NCI-H345 treated with DMSO at 0.1 percent for 48 hours (cell line): ENCODE data around the gene NPAS3.
A peak's percentile ranks its signal among the peaks of the same experiment; 100 is the strongest.

Source experiments
- DNase-seq: peaks from one replicate; lab custom pipeline; 2025; ENCODE audit not compliant: unreplicated experiment; lab: John Stamatoyannopoulos, UW

The NPAS3 gene

DNA sequence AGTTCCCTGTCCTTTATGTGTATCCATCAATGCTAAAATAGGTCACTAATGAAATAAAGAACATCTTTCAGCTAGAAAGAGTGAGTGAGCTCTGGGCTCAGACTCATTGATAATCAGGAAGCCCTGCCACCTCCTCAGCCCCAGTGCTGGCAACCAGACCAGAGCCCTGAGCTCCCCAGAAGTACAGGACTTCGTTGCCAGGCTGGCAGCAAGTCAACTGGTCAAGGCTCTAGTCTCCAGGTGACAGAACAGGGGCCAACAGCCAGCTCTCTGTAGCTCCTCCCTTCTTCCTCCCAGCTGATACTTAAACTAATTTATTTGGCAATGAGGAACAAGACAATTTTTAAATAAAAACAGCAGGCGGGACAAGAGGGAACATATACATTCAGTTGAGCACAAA, 866.9 kb downstream of the NPAS3 start:
- no peak for DNase-seq

DNA sequence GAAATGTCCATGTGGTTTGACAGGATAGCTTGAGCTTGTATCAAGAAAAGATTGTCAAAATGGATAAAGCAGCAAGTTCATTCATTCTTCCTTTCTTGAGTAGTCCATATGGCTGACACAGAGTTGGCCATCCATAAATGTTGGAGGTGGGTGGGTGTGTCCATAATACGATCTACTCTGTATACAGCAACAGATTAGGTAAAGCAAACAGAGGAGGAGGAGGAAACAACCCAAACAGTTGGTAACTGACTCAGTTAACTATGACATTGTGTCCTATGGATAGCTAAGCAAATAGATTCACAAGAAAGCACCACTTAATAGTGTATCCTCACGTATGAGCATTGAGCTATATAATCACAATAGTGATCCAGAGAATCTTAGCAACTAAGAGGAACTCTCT, 868.2 kb downstream of the NPAS3 start:
- DNase-seq: no peak

DNA sequence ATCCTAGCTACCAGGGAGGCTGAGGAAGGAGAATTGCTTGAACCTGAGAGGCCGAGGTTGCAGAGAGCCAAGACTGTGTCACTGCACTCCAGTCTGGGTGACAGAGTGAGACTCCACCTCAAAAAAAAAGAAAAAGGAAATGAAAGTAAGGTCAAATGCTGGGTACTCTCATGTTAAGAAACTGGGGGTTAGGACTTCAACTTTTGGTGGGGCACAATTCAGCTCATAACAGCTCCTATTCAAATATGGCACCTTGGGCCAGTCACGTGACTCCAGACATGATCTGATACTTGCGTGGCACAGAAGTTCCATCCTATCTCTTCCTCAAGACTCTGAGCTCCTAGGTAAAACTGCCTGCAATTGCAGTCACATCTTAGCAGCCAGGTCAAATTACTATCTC, 869.5 kb downstream of the NPAS3 start:
- no peak for DNase-seq

- no peak for DNase-seq
Observed at GRCh38 chr14:33809396-33809981, 870.8 kb downstream of the NPAS3 start.

DNA sequence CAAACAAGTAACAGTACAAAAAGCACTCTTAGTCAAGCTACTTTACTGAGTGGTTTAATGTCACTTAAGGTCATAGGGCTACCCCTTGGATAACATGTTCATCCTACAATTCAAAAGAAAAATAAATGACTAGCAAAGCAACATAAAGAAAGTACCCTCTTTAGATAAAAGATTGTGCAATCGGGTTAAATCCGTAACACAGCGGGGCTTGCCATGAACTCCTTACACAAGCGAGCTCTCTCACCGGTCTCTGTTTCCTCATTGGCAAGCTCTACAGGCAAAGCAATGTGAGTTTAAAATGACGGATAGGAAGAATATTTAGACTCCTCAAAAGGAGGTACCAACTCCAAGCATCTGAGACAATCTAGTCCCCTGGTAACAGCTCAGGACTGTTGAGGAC, 871.6 kb downstream of the NPAS3 start:
- DNase-seq: no peak

DNA sequence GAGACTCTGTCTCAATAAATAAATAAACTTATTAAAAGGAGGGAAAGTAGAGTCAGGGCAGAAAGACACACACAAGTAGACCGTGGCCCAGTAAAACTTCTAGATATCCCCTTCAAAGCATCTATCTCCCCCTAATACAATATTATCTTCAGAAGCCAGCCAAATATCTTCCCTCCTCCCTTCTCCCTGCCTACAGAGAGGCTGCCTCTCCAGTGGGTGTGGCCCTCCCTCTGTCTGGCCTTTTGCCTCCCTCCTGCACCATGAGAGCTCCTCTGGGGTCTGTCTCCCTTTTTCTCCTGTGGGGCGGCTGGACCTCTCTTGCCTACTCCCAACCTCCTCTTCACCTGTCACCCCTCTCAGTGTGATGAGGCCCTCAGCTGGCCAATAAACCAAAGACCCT, 873.0 kb downstream of the NPAS3 start:
- DNase-seq: no peak

- DNase-seq: no peak
Observed at GRCh38 chr14:33812181-33812580, 873.5 kb downstream of the NPAS3 start.

- no peak for DNase-seq
Observed at GRCh38 chr14:33812601-33813000, 873.9 kb downstream of the NPAS3 start.

DNA sequence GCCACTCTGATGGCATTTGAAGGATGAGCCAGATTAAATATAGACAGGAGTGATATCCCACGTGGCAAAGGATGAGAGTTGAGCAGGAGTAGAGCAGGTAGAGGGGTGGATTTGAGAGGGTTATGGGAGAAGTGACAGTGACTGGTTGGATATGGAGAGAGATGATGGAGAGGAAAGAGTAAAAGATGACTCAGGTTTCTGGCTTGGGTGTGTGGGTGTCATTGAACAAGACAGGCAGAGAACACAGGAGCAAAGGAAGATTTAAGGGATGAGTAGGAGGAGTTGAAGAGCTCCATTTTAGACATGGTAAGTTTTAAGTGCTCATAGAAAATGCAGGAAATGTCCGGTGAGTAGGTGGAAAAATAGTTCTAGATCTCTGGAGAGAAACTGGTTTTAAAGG, 875.3 kb downstream of the NPAS3 start:
- no peak for DNase-seq

DNA sequence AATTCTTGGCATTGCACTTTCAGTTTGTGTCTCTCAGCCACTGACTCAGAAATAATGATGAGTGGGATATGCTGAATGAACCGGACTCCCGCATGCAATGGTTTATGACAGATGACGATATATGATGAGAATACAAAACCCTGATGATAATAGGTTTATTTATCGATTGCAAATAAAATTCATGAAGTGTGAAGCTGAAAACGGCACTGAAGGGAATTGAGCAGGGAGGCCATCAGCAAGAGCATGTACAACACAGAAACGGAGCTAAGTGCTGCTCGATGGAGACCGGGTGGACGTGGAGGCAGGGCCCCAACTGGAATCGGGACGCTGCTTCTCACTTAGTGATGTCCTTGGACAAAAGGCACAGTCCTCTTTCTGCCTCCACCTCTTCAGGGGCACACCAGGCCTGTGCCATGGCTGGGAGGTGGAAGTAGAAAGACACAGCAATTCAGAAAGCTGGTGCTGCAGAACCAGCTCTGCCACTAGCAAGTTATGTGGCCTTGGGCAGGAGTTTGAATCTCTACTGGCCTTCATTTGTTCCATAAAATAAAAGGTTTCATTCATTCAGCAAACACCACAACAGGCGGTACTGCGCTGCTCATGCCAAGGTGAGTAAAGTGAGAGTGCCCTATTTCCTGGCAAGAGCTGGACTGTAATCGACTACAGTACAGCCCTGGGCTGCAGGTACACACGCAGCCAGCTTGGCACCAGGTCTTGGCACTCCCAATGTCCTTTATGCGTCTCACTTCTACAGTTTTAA, 895.2 kb downstream of the NPAS3 start:
- DNase-seq: no peak

DNA sequence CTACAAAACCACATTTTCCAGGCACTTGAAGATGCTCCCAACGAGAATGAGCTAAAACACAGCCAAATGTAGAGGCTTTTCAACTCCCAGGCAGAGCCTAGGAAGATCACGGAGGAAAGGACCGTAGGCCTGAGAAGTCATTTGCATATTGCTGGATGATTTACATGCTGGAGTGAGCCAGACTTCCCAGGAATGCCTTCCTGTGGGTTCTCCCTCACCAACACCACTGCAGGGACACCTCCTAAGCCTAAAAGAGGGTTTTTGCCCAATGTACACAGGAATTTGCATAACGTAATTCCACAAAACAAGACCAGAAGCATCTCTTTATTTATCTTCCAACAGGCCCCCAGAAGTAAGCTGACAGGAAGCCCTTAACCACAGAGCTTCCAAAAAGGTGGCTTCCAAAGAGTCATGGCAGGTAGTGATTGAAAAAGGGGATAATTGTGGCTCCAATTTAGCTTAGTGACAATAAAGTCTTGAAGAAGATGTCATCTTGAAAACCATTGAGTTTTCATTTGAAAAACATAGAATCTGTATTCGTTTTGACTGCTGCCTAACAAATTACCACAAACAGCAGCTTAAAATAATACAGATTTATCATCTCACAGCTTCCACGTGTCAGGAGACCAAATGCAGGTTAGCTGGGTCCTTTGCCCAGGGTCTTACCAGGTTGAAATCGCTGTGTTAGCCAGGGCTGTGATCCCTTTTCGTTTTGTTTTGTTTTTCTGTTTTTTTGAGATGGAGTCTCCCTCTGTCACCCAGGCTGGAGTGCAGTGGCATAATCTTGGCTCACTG, 896.0 kb downstream of the NPAS3 start:
- DNase-seq: no peak

DNA sequence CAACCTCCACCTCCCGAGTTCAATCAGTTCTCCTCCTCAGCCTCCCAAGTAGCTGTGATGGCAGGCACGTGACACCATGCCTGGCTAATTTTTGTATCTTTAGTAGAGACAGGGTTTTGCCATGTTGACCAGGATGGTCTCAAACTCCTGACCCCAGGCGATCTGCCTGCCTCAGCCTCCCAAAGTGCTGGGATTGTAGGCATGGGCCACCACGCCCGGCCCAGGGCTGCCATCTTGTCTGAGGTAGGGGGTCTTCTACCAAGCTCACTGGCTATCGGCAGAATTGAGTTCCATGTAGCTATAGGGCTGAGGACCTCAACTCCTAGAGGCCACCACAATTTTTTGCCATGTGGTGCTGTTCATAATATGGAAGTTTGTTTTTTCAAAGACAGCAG, 896.6 kb downstream of the NPAS3 start:
- DNase-seq: no peak

DNA sequence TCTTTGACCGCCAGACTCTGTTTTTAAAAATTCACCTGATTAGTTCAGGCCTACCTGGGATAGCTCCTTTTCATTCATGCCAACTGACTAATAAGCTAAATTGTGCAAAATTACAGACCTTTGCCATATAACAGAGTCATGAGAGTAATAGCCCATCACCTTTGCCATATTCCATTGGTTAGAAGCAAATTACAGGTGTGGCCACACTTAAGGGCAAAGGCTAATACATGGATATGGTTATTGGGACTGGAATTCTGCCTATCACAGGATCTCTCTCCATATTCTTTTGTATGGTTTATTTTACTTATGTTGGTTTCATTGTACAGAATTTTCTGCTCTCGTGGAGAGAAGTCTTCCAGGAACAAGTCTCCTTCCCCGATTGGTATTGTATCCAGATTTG, 897.0 kb downstream of the NPAS3 start:
- no peak for DNase-seq

DNA sequence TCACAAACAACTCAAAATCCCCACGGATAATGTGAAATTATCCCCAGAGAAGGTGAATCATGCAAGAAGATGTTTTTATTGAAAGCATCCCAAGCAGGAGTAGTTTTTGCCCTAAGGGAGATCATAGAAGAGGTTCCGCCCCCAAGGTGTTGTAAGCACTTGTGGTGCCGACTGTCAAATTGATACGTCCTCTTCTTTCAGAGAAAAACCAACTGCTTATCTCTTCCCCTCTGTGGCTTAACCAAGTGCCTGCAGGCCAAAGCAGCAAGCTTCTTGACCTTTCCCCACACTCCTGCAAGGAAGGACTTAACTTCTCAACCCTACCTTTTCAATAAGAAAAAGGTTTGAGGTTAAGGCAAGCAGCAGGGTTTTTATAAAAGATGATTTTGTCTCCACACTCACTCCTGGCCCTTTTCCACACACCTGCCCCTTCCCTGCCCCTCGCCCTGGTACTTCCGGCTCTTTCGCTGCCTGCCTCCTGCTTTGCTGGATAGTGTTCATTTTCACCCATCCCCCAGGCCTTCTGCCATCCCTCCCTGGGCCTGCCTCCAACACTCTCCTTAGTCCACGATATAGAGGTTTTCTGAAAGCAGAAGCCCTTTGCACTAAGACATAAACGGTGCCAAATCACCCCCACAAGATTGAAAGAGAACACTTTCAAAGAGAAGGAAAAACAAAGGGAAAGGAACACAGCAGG, 897.7 kb downstream of the NPAS3 start:
- DNase-seq: no peak

- DNase-seq: no peak
Observed at GRCh38 chr14:33836900-33837577, 898.4 kb downstream of the NPAS3 start.

GRCh38 chr14:33837943-33838683, 899.4 kb downstream of the NPAS3 start:
- no peak for DNase-seq

GRCh38 chr14:33839193-33840076, 900.8 kb downstream of the NPAS3 start:
- DNase-seq: peak; percentile 60

- no peak for DNase-seq
Observed at GRCh38 chr14:33840797-33841196, 902.1 kb downstream of the NPAS3 start.

- peak; percentile 42 for DNase-seq
Observed at GRCh38 chr14:33842299-33842698, 903.6 kb downstream of the NPAS3 start.
